ENCODE measurements around the gene PMVK. TPM values are rescaled to one million over a fixed set of nuclear protein-coding genes. Genes with fewer than 3 reads are reported as not detected.

PMVK gene
- total and polyA plus RNA-seq, 10 of the 15 experiments (the other 5 are each of a cell fraction or from before 2014, with no cell fraction given): 6.0 to 121 (median 49.4) TPM

- TF ChIP-seq IRF5 (IDR thresholded peaks at IDR 0.05; ENCODE audit: borderline replicate concordance) (no peak), IKZF1 (conservative IDR thresholded peaks at IDR 0.05) (peak; percentile 92), SMC3 (IDR thresholded peaks at IDR 0.05; ENCODE audit: borderline replicate concordance, low read length) (no peak), STAT1 (conservative IDR thresholded peaks at IDR 0.05) (no peak), STAT3 (IDR thresholded peaks at IDR 0.05; ENCODE audit: low read depth, low read length) (no peak), NFYB (IDR thresholded peaks at IDR 0.05; ENCODE audit: insufficient read depth, low read depth, low read length) (no peak), SIN3A (IDR thresholded peaks at IDR 0.05; ENCODE audit: low read depth, low read length) (no peak), TCF12 (IDR thresholded peaks at IDR 0.05; ENCODE audit: low read depth, low read length) (peak; percentile 64; the same call in 1 of the 2 replicates), MXI1 (IDR thresholded peaks at IDR 0.05; ENCODE audit: low read depth, low read length) (peak; percentile 55), HSF1 (IDR thresholded peaks at IDR 0.05; ENCODE audit: low read depth, low read length) (peak; percentile 92), DPF2 (IDR thresholded peaks at IDR 0.05) (0 out of 2 replicates have a peak, but pooled peaks have one; percentile 72), WRNIP1 (IDR thresholded peaks at IDR 0.05; ENCODE audit: borderline replicate concordance, low read depth, low read length) (no peak), JUNB (IDR thresholded peaks at IDR 0.05) (no peak), TCF7 (IDR thresholded peaks at IDR 0.05; ENCODE audit: borderline replicate concordance) (no peak), EED (IDR thresholded peaks at IDR 0.05; ENCODE audit: low read depth) (peak; percentile 81), CREM (IDR thresholded peaks at IDR 0.05; ENCODE audit: low read depth) (no peak), BHLHE40 (IDR thresholded peaks at IDR 0.05; ENCODE audit: borderline replicate concordance in 1 of 2, low read depth in 2 of 2, low read length in 1 of 2) (peak in 1 of 2 experiments; percentile 97; a peak in 2 of 4 replicates), MLLT1 (IDR thresholded peaks at IDR 0.05) (peak; percentile 59; the same call in 1 of the 2 replicates), IKZF2 (IDR thresholded peaks at IDR 0.05) (peak; percentile 76 to 87), LARP7 (IDR thresholded peaks at IDR 0.05) (peak; percentile 87), EP300 (IDR thresholded peaks at IDR 0.05; ENCODE audit: borderline replicate concordance in 1 of 2, control insufficient read depth in 1 of 2, low read depth in 2 of 2, low read length in 2 of 2) (peak; percentile 23 to 37; a peak in 3 of 4 replicates), ZBED1 (IDR thresholded peaks at IDR 0.05; ENCODE audit: borderline replicate concordance) (no peak), SMARCA5 (IDR thresholded peaks at IDR 0.05) (peak; percentile 78; the same call in 1 of the 2 replicates), PKNOX1 (IDR thresholded peaks at IDR 0.05) (peak; percentile 97), HCFC1 (IDR thresholded peaks at IDR 0.05; ENCODE audit: low read length) (no peak; the same call in 1 of the 2 replicates), SPI1 (IDR thresholded peaks at IDR 0.05; ENCODE audit: borderline replicate concordance, insufficient read depth, low read depth, low read length) (no peak), FOS (IDR thresholded peaks at IDR 0.05; ENCODE audit: borderline replicate concordance, extremely low read depth, insufficient read length) (no peak), ZNF24 (IDR thresholded peaks at IDR 0.05) (no peak), SREBF2 (IDR thresholded peaks at IDR 0.05; ENCODE audit: low read length) (no peak)
These were observed at the start of gene PMVK (continued) for GRCh38 chr1:154936555-154937084.
